IMR-90 (cell line): ENCODE measurements around the gene DICER1. TPM values are rescaled to one million over a fixed set of nuclear protein-coding genes. Genes with fewer than 3 reads are reported as not detected.

Source experiments
- ATAC-seq: fragments of 200-7000 bp; cut with Tn5 transposase; 2 replicates; pipeline ENCODE4 v1.9.1; 2020; ENCODE audit warnings: low read depth, mild to moderate bottlenecking, moderate library complexity
- BruUV-seq: library from RNA; stranded (reverse); fragments of 400-500 nt; replicated peaks from 2 replicates; lab custom pipeline; 2021; lab: Mats Ljungman, UMichigan
- CTCF ChIA-PET: fragments of 300-600 bp; formaldehyde crosslinking; extraction: SDS; loops from one replicate; lab custom pipeline; 2021; ENCODE audit warnings: antibody characterized with exemption; lab: Yijun Ruan, JAX
- POLR2A ChIA-PET: fragments of 300-600 bp; sonication (Branson Sonifier 250); formaldehyde crosslinking; loops from one replicate; lab custom pipeline; 2022; ENCODE audit warnings: antibody characterized with exemption; ENCODE audit not compliant: unreplicated experiment; lab: Charles Lee
- DNase-seq: peaks from one replicate; pipeline ENCODE4 v3.0.0; 2013
- H2AFZ ChIP-seq: replicated peaks from 2 replicates; pipeline ENCODE3; 2013; ENCODE audit warnings: low read length, mild to moderate bottlenecking; ENCODE audit not compliant: poor library complexity
- H2AK5ac ChIP-seq: 2 replicates; pipeline ENCODE4 v1.6.1; 2013; ENCODE audit warnings: low read depth, low read length, inconsistent platforms
- H2AK9ac ChIP-seq: replicated peaks from 2 replicates; pipeline ENCODE3; 2013; ENCODE audit warnings: mild to moderate bottlenecking, low read depth, low read length, moderate library complexity; ENCODE audit not compliant: poor library complexity
- H2BK120ac ChIP-seq: 2 replicates; pipeline ENCODE4 v1.6.1; 2013; ENCODE audit warnings: low read depth, low read length, inconsistent platforms
- H2BK15ac ChIP-seq: 3 replicates; pipeline ENCODE4 v1.6.1; 2013; ENCODE audit warnings: low read depth, low read length, inconsistent platforms
- H2BK20ac ChIP-seq: 2 replicates; pipeline ENCODE4 v1.6.1; 2013; ENCODE audit warnings: low read depth, mild to moderate bottlenecking, inconsistent platforms, low read length, moderate library complexity
- H2BK5ac ChIP-seq: 2 replicates; pipeline ENCODE4 v1.6.1; 2013; ENCODE audit warnings: mild to moderate bottlenecking, low read depth, low read length, inconsistent platforms; ENCODE audit not compliant: poor library complexity, severe bottlenecking
- H3K14ac ChIP-seq: replicated peaks from 2 replicates; pipeline ENCODE4 v1.6.1; 2013; ENCODE audit warnings: low read depth, low read length, inconsistent platforms
- H3K18ac ChIP-seq: 2 replicates; pipeline ENCODE4 v1.6.1; 2013; ENCODE audit warnings: low read depth, low read length, control low read depth
- H3K23ac ChIP-seq: 2 replicates; pipeline ENCODE4 v1.6.1; 2013; ENCODE audit warnings: low read depth, low read length, inconsistent platforms
- H3K27ac ChIP-seq: 2 replicates; pipeline ENCODE4 v1.5.1; 2013; ENCODE audit warnings: mild to moderate bottlenecking, control low read depth, low read length; ENCODE audit not compliant: insufficient read depth
- H3K27me3 ChIP-seq: 2 replicates; pipeline ENCODE4 v1.6.1; 2013; ENCODE audit warnings: low read length; ENCODE audit not compliant: control insufficient read depth, insufficient read depth
- H3K36me3 ChIP-seq: 2 replicates; pipeline ENCODE4 v1.6.1; 2013; ENCODE audit warnings: low read length, mixed read lengths; ENCODE audit not compliant: control insufficient read depth, insufficient read depth
- H3K4ac ChIP-seq: 2 replicates; pipeline ENCODE4 v1.6.1; 2013; ENCODE audit warnings: low read depth, low read length, inconsistent platforms
- H3K4me1 ChIP-seq: 2 replicates; pipeline ENCODE4 v1.6.1; 2013; ENCODE audit warnings: low read length, mixed read lengths; ENCODE audit not compliant: control insufficient read depth, insufficient read depth
- H3K4me2 ChIP-seq: 2 replicates; pipeline ENCODE4 v1.6.1; 2013; ENCODE audit warnings: low read depth, mild to moderate bottlenecking, control low read depth, low read length, moderate library complexity
- H3K4me3 ChIP-seq: 2 replicates; pipeline ENCODE4 v1.5.1; 2013; ENCODE audit warnings: low read depth, mild to moderate bottlenecking, control low read depth, low read length, moderate library complexity; ENCODE audit not compliant: insufficient read depth
- H3K56ac ChIP-seq: 2 replicates; pipeline ENCODE4 v1.6.1; 2013; ENCODE audit warnings: low read length, inconsistent platforms; ENCODE audit not compliant: insufficient read depth; ENCODE audit errors: extremely low read depth
- H3K79me1 ChIP-seq, 2 experiments: 2 replicates each; pipeline ENCODE4 v1.6.1; 2013; ENCODE audit warnings: low read length in 2 of 2, inconsistent platforms in 1 of 2, low read depth in 1 of 2
- H3K9ac ChIP-seq: 2 replicates; pipeline ENCODE4 v1.6.1; 2013; ENCODE audit warnings: low read depth, low read length, control low read depth
- H3K9me1 ChIP-seq: 2 replicates; pipeline ENCODE4 v1.6.1; 2013; ENCODE audit warnings: low read length, inconsistent platforms; ENCODE audit not compliant: insufficient read depth
- H3K9me3 ChIP-seq: 2 replicates; pipeline ENCODE4 v1.6.1; 2013; ENCODE audit warnings: low read length; ENCODE audit not compliant: control insufficient read depth, insufficient read depth
- H4K20me1 ChIP-seq: 2 replicates; pipeline ENCODE4 v1.6.1; 2013; ENCODE audit warnings: low read length, inconsistent platforms; ENCODE audit not compliant: insufficient read depth
- H4K5ac ChIP-seq: 2 replicates; pipeline ENCODE4 v1.6.1; 2013; ENCODE audit warnings: mild to moderate bottlenecking, low read depth, low read length, control low read depth
- H4K8ac ChIP-seq, 2 experiments: 2 replicates each; pipeline ENCODE4 v1.6.1; 2013; ENCODE audit warnings: low read depth in 2 of 2, low read length in 2 of 2, control low read depth in 1 of 2, inconsistent platforms in 1 of 2
- H4K91ac ChIP-seq: 2 replicates; pipeline ENCODE4 v1.6.1; 2013; ENCODE audit warnings: low read depth, low read length, inconsistent platforms; ENCODE audit not compliant: insufficient read depth
- BHLHE40 ChIP-seq: fragments of 150-350 bp; IDR thresholded peaks from 2 replicates; pipeline ENCODE4 v1.6.1; 2016; ENCODE audit warnings: mild to moderate bottlenecking, low read depth, low read length
- CHD1 ChIP-seq: IDR thresholded peaks from 2 replicates; pipeline ENCODE4 v1.6.1; 2012; ENCODE audit warnings: low read depth, low read length, improper control_type of control experiment
- CTCF ChIP-seq: conservative IDR thresholded peaks from 2 replicates; pipeline ENCODE4 v1.5.1; 2012; ENCODE audit warnings: mild to moderate bottlenecking, low read depth, low read length, improper control_type of control experiment
- ELK1 ChIP-seq: fragments of 150-350 bp; IDR thresholded peaks from 2 replicates; pipeline ENCODE4 v1.6.1; 2016; ENCODE audit warnings: low read depth, mild to moderate bottlenecking, low read length, moderate library complexity, borderline replicate concordance
- MAFK ChIP-seq: IDR thresholded peaks from 2 replicates; pipeline ENCODE4 v1.6.1; 2012; ENCODE audit warnings: low read depth, low read length, improper control_type of control experiment
- MAZ ChIP-seq: IDR thresholded peaks from 2 replicates; pipeline ENCODE4 v1.6.1; 2012; ENCODE audit warnings: low read depth, mild to moderate bottlenecking, low read length, improper control_type of control experiment, moderate library complexity, borderline replicate concordance
- MXI1 ChIP-seq: IDR thresholded peaks from 2 replicates; pipeline ENCODE4 v1.6.1; 2012; ENCODE audit warnings: low read depth, mild to moderate bottlenecking, low read length, moderate library complexity, borderline replicate concordance
- NFE2L2 ChIP-seq: fragments of 150-350 bp; IDR thresholded peaks from 2 replicates; pipeline ENCODE4 v1.6.1; 2016; ENCODE audit warnings: low read depth, mild to moderate bottlenecking, low read length
- POLR2A ChIP-seq: IDR thresholded peaks from 2 replicates; pipeline ENCODE4 v1.6.1; 2012; ENCODE audit warnings: mild to moderate bottlenecking, low read depth, low read length
- RAD21 ChIP-seq: IDR thresholded peaks from 2 replicates; pipeline ENCODE4 v1.6.1; 2012; ENCODE audit warnings: low read length, improper control_type of control experiment
- RCOR1 ChIP-seq: IDR thresholded peaks from 2 replicates; pipeline ENCODE4 v1.6.1; 2012; ENCODE audit warnings: mild to moderate bottlenecking, low read length, improper control_type of control experiment; ENCODE audit not compliant: insufficient replicate concordance
- SMC3 ChIP-seq: fragments of 150-350 bp; IDR thresholded peaks from 2 replicates; pipeline ENCODE4 v1.6.1; 2016; ENCODE audit warnings: low read depth, mild to moderate bottlenecking, antibody characterized with exemption, low read length, moderate library complexity
- USF2 ChIP-seq: fragments of 150-350 bp; IDR thresholded peaks from 2 replicates; pipeline ENCODE4 v1.6.1; 2017; ENCODE audit warnings: mild to moderate bottlenecking, antibody characterized with exemption, low read length, low read depth
- WGBS, 2 experiments: methylation state at CpG; one replicate each; pipeline versions ENCODE4 v1.1.5 to v1.1.7; 2013; ENCODE audit warnings: missing lambda C conversion rate in 2 of 2; ENCODE audit not compliant: insufficient read length in 1 of 2; ENCODE audit errors: extremely low coverage in 2 of 2; 5-methylcytosine and 5-hydroxymethylcytosine counted together
- dilution Hi-C: fragments of 300-500 bp; cut with HindIII; formaldehyde crosslinking; loops from one replicate; pipeline ENCODE4 v1.14.3; 2018; ENCODE audit warnings: low sequenced_read_pairs; ENCODE audit not compliant: unreplicated experiment
- in situ Hi-C: fragments of 300-500 bp; cut with MboI; formaldehyde crosslinking; loops from 3 replicates; pipeline ENCODE4 v1.14.3; 2019; ENCODE audit warnings: low sequenced_read_pairs, inconsistent platforms, mixed read lengths
- intact Hi-C: fragments of 100-400 bp; cut with micrococcal nuclease; formaldehyde crosslinking; loops from 2 replicates; pipeline ENCODE4 v1.10.0; 2022
- polyA plus RNA-seq, 3 experiments: library from polyadenylated mRNA; depleted of rRNA; stranded (reverse); fragments of >200 nt; gene quantifications; 2 replicates each; pipeline ENCODE4 v1.2.3, GENCODE V29; 2012; ENCODE audit warnings: low replicate concordance in 1 of 3
- total RNA-seq: library from RNA; depleted of rRNA; stranded (reverse); fragments of >200 nt; gene quantifications from 2 replicates; pipeline ENCODE4 v1.2.3, GENCODE V29; 2012

DICER1 gene
- total and polyA plus RNA-seq, 2 of the 4 experiments (the other 2 are of a cell fraction), result 9.7 to 49.5 TPM

- peaks cover 32 to 42% of the 10 kb centered on the region in 2 experiments for H3K79me1 ChIP-seq
- H3K9ac ChIP-seq, result no peak overlapping the region
- in situ Hi-C loops, result no loop called here
- no peak overlapping the region for H3K18ac ChIP-seq
- H4K8ac ChIP-seq, result no peak overlapping the region
- peaks cover 2% of the 10 kb centered on the region; the same call in 1 of the 2 replicates for H3K9me1 ChIP-seq
- WGBS, 2 experiments, result no CpG with 5 or more reads among the region's 1 CpG
- H2AK5ac ChIP-seq, result no peak overlapping the region
- BruUV-seq, result no TSS peak
- no peak overlapping the region for H2BK20ac ChIP-seq
- no peak overlapping the region for H3K4me3 ChIP-seq
- H2BK120ac ChIP-seq, result no peak overlapping the region
- DNase-seq, result no peak
- H3K27me3 ChIP-seq, result no peaks in the 10 kb centered on the region
- no peaks in the 10 kb centered on the region for H4K20me1 ChIP-seq
- TF ChIP-seq NFE2L2 (no peak), POLR2A (no peak), SMC3 (no peak), RCOR1 (no peak), BHLHE40 (no peak), CTCF (no peak), RAD21 (no peak), USF2 (no peak), MAZ (no peak), CHD1 (no peak), MAFK (no peak), MXI1 (no peak), ELK1 (no peak)
- no peak overlapping the region for H3K14ac ChIP-seq
- no peak overlapping the region for H2AFZ ChIP-seq
- no peak overlapping the region for H3K56ac ChIP-seq
- no peak overlapping the region for H3K27ac ChIP-seq
- dilution Hi-C loops, result no loop called here
- no peak overlapping the region for H4K91ac ChIP-seq
- peaks cover 16% of the 10 kb centered on the region for H3K36me3 ChIP-seq
- H4K5ac ChIP-seq, result no peak overlapping the region
- H3K4me2 ChIP-seq, result no peak overlapping the region
- no peak overlapping the region for H2BK5ac ChIP-seq
- ChIA-PET CTCF (interaction anchor here (0.6 to 1.3 kb wide), 2 partner anchors 13 to 1622 kb away, joined by 3 to 5 read pairs; no protein-coding TSS in a partner anchor), POLR2A (no interaction called here)
- no peak for ATAC-seq
- intact Hi-C loops, result no loop called here
- H3K4me1 ChIP-seq, result no peaks in the 10 kb centered on the region
- H2BK15ac ChIP-seq, result no peak overlapping the region
- H2AK9ac ChIP-seq, result no peak overlapping the region
- H3K9me3 ChIP-seq, result no peaks in the 10 kb centered on the region
- H3K23ac ChIP-seq, result no peak overlapping the region
- H3K4ac ChIP-seq, result no peak overlapping the region
Observed at GRCh38 chr14:95119336-95119735, 38.0 kb downstream of the DICER1 start.
